Astrocyte of the cerebellum (primary cell): Measurements from ENCODE around the gene IFI6.

ENCODE experiments used
- DNase-seq: peaks from one replicate; pipeline ENCODE4 v3.0.0-alpha.2; 2011; ENCODE audit warnings: low read depth
- H3K4me3 ChIP-seq: 2 replicates; pipeline ENCODE4 v1.5.1; 2011; ENCODE audit warnings: mild to moderate bottlenecking, low read depth, low read length, moderate library complexity
- CTCF ChIP-seq: IDR thresholded peaks from 2 replicates; pipeline ENCODE4 v1.5.1; 2012; ENCODE audit warnings: low read length, low read depth, moderate library complexity, mild to moderate bottlenecking; ENCODE audit errors: missing control alignments
- in situ Hi-C: cut with HindIII; loops from 2 replicates; pipeline ENCODE4 v1.10.0; 2017; ENCODE audit warnings: low sequenced_read_pairs

IFI6 gene

DNA sequence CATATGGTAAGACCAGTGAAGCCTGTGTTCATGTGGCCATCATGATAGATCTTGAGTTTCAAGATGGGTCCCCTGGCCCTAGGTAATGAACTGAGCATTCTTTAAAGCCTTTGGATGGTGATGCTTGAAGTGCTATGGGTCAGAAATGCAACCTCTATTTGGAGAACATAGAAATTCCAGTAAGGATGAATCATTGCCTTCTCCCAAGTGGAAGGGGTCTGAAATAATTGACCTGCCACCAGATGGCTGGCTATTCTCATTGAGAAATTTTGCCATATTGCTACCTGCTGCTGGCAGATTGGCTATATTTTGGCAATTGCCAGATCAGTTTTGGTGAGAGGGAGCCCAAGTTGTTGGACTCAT, 739 bp upstream of the IFI6 start:
- DNase-seq = no peak
- in situ Hi-C loops = no loop called here
- TF ChIP-seq CTCF = no peak
- peak overlapping the region; percentile 51 for H3K4me3 ChIP-seq

DNA sequence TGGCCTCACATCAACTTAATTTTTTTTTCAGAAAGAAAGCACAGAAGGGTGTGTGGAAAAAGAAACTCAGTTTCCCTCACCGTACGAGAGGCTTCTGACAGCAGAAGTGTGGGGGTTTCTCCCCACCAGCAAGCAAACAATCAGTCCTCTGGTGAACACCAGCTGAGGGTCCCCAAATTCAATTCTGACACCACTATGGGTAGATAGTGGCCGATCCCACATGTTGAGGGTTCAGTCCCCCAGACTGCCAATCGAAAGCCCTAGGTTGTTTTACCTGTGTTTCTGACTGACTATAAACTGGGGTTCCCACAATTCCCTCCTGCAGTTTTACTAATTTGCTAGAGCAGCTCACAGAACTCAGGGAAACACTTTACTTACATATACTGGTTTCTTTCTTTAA, 2.1 kb downstream of the IFI6 start:
- in situ Hi-C loops = no loop called here
- H3K4me3 ChIP-seq = no peak overlapping the region
- no peak for DNase-seq
- no peak for TF ChIP-seq CTCF

- peak overlapping the region; percentile 37 for H3K4me3 ChIP-seq
- no peak for DNase-seq
- in situ Hi-C loops = no loop called here
- TF ChIP-seq CTCF = peak; percentile 70
Measured at GRCh38 chr1:27668808-27669723, 2.9 kb downstream of the IFI6 start.

GRCh38 chr1:27668121-27668807, 3.7 kb downstream of the IFI6 start:
- in situ Hi-C loops = no loop called here
- no peak for DNase-seq
- H3K4me3 ChIP-seq = no peak overlapping the region
- TF ChIP-seq CTCF = no peak

DNA sequence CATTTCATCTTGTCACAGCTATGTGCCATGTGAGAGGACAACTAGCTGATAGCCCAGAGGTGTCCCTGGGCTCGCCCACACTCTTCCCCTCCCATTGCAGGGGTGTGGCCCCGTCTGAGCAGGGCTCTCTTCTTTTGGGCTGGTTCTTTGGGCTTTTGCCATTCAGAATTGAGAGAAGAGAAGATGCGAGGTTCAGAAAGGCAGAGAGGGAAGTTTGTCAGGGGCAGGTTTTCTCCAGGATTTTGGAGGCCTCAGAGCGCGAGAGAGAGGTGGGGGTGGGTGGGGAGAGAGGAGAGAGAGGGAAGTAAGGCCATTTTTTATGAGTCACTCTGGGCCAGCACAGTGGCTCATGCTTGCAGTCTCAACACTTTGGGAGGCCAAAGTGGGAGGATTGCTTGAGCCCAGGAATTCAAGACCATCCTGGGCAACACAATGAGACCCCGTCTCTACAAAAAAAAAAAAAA, 5.2 kb downstream of the IFI6 start:
- no peak overlapping the region for H3K4me3 ChIP-seq
- DNase-seq = no peak
- in situ Hi-C loops = no loop called here
- no peak for TF ChIP-seq CTCF

GRCh38 chr1:27666294-27666693, 5.7 kb downstream of the IFI6 start:
- no peak for DNase-seq
- no peak overlapping the region for H3K4me3 ChIP-seq
- no peak for TF ChIP-seq CTCF
- in situ Hi-C loops = no loop called here
